HepG2 (cell line): ENCODE measurements around the gene GLDN. TPM values are rescaled to one million over a fixed set of nuclear protein-coding genes. Genes with fewer than 3 reads are reported as not detected.

Experiments used
- CENPT ChIP-seq: sonication (generic); formaldehyde crosslinking; IDR thresholded peaks from 2 replicates; pipeline ENCODE4 v1.8.0; 2022; ENCODE audit warnings: low read depth, mild to moderate bottlenecking, moderate library complexity, missing genetic modification reagents
- ESRRA ChIP-seq: sonication (generic); formaldehyde crosslinking; IDR thresholded peaks from 2 replicates; pipeline ENCODE4 v1.5.1; 2020; ENCODE audit warnings: mild to moderate bottlenecking, low read depth, missing genetic modification reagents
- GATA4 ChIP-seq: sonication (generic); IDR thresholded peaks from 2 replicates; pipeline ENCODE4 v1.6.1; 2016; ENCODE audit warnings: antibody characterized with exemption, low read depth, borderline replicate concordance
- KAT2B ChIP-seq: fragments of 150-350 bp; IDR thresholded peaks from 2 replicates; pipeline ENCODE4 v1.6.1; 2014; ENCODE audit warnings: low read depth, low read length, borderline replicate concordance
- MIER2 ChIP-seq: IDR thresholded peaks from 2 replicates; pipeline ENCODE4 v1.6.1; 2016; ENCODE audit warnings: missing biosample characterization, missing genetic modification reagents
- NKX3-1 ChIP-seq: sonication (generic); formaldehyde crosslinking; IDR thresholded peaks from 2 replicates; pipeline ENCODE4 v1.5.0; 2020; ENCODE audit warnings: missing genetic modification reagents
- SMARCC2 ChIP-seq: fragments of 450-650 bp; IDR thresholded peaks from 2 replicates; pipeline ENCODE4 v1.6.1; 2017; ENCODE audit warnings: antibody characterized with exemption, mild to moderate bottlenecking
- ZNF451 ChIP-seq: sonication (generic); formaldehyde crosslinking; IDR thresholded peaks from 2 replicates; pipeline ENCODE4 v1.5.0; 2020; ENCODE audit warnings: mild to moderate bottlenecking, missing genetic modification reagents
- ZNF468 ChIP-seq: sonication (generic); formaldehyde crosslinking; IDR thresholded peaks from 2 replicates; pipeline ENCODE4 v1.8.0; 2022; ENCODE audit warnings: mild to moderate bottlenecking, moderate library complexity, missing genetic modification reagents
- ZNF589 ChIP-seq: sonication (generic); formaldehyde crosslinking; conservative IDR thresholded peaks from 2 replicates; pipeline ENCODE4 v1.8.0; 2022; ENCODE audit warnings: mild to moderate bottlenecking, moderate library complexity, missing genetic modification reagents
- ZNF678 ChIP-seq: sonication (generic); formaldehyde crosslinking; IDR thresholded peaks from 2 replicates; pipeline ENCODE4 v1.4.0; 2020; ENCODE audit warnings: mild to moderate bottlenecking, missing genetic modification reagents
- ZNF766 ChIP-seq: sonication (generic); formaldehyde crosslinking; IDR thresholded peaks from 2 replicates; pipeline ENCODE4 v1.5.0; 2020; ENCODE audit warnings: missing genetic modification reagents, borderline replicate concordance
- ZNF781 ChIP-seq: sonication (generic); formaldehyde crosslinking; IDR thresholded peaks from 2 replicates; pipeline ENCODE4 v1.5.1; 2020; ENCODE audit warnings: borderline replicate concordance, mild to moderate bottlenecking, missing genetic modification reagents; ENCODE audit errors: not compliant biosample characterization
- polyA plus RNA-seq, 8 experiments: library from polyadenylated mRNA; depleted of rRNA in 3 of 8; stranded (reverse) in 7 of 8; unstranded in 1 of 8; fragments of >200 nt; fragmentation: Illumina TruSeq in 4 of 8; extraction: Trizol in 4 of 8; gene quantifications; 2 replicates each; pipeline versions ENCODE4 v1.2.1 to v1.2.3, GENCODE V29; 2011 to 2016; ENCODE audit warnings: low read depth in 4 of 8, missing spikeins in 1 of 8, mixed read lengths in 1 of 8; ENCODE audit not compliant: insufficient read depth in 1 of 8
- total RNA-seq, 5 experiments: library from RNA; depleted of rRNA; stranded (reverse); fragments of >200 nt; fragmentation: Illumina TruSeq; extraction: Trizol; gene quantifications; 2 replicates each; pipeline ENCODE4 v1.2.3, GENCODE V29; 2016; ENCODE audit warnings: low read depth in 1 of 5
- TF ChIP-seq, protein P1 (sequence below): sonication (generic); formaldehyde crosslinking; IDR thresholded peaks from 2 replicates; pipeline ENCODE4 v1.8.1; 2023; ENCODE audit warnings: mild to moderate bottlenecking, missing genetic modification reagents
- TF ChIP-seq, protein P2 (sequence below): sonication (generic); formaldehyde crosslinking; IDR thresholded peaks from 2 replicates; pipeline ENCODE4 v1.5.0; 2020; ENCODE audit warnings: missing genetic modification reagents
- TF ChIP-seq, protein P3 (sequence below): sonication (generic); formaldehyde crosslinking; IDR thresholded peaks from 2 replicates; pipeline ENCODE4 v1.8.0; 2022; ENCODE audit warnings: missing genetic modification reagents, mild to moderate bottlenecking, borderline replicate concordance
- TF ChIP-seq, protein P4 (sequence below): sonication (generic); formaldehyde crosslinking; IDR thresholded peaks from 2 replicates; pipeline ENCODE4 v1.4.0; 2020; ENCODE audit warnings: mild to moderate bottlenecking, missing genetic modification reagents
- TF ChIP-seq, protein P5 (sequence below): sonication (generic); formaldehyde crosslinking; conservative IDR thresholded peaks from 2 replicates; pipeline ENCODE4 v1.4.0; 2020; ENCODE audit warnings: missing genetic modification reagents
- TF ChIP-seq, protein P6 (sequence below): sonication (generic); formaldehyde crosslinking; IDR thresholded peaks from 2 replicates; pipeline ENCODE4 v1.5.1; 2020; ENCODE audit warnings: missing genetic modification reagents, mild to moderate bottlenecking, borderline replicate concordance

GLDN gene
- total and polyA plus RNA-seq, 2 of the 13 experiments (the other 11 are each of a cell fraction or from before 2014, with no cell fraction given) = 0.86 to 1.0 TPM

DNA sequence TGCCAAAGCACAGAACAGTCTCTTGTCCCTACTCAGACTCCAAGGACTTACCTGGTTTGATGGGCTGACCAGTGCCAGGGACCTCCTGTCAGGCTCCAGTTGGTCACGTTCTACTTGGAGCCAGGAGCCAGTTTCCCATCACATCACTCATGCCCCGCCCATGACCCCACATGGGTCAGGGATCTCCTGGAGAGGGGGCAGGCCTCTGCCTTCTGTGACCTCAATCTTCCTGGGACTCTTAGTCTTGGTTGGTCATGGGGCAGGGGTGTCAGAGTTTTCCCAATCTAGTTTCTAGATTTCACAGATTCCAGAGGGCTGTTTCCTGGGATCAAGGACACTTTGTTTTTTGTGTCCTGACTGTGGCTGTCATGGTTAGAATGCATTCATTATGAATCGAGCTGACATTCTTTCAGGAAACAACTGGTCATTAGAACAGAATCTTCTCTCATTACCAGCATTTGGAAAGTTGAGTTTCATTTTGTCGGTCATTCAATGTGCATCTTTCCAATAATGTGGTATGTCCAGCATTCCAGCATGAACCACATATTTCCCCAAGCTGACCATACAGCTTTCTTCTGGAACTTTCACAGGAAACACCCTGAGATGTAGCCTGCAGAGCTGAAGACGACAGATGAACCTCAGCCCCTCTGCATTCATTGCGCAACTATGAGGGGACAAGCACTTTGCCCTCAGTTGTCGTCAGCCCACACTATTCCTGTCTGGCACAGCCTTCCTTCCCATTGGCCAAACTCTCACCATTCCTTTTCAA, 22.9 kb upstream of the GLDN start (continued):
- no peak for TF ChIP-seq MIER2
- TF ChIP-seq SMARCC2 = no peak
- TF ChIP-seq, protein P1, sequence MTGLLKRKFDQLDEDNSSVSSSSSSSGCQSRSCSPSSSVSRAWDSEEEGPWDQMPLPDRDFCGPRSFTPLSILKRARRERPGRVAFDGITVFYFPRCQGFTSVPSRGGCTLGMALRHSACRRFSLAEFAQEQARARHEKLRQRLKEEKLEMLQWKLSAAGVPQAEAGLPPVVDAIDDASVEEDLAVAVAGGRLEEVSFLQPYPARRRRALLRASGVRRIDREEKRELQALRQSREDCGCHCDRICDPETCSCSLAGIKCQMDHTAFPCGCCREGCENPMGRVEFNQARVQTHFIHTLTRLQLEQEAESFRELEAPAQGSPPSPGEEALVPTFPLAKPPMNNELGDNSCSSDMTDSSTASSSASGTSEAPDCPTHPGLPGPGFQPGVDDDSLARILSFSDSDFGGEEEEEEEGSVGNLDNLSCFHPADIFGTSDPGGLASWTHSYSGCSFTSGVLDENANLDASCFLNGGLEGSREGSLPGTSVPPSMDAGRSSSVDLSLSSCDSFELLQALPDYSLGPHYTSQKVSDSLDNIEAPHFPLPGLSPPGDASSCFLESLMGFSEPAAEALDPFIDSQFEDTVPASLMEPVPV (CRISPR knock-in tag) = no peak
- TF ChIP-seq ZNF451 = no peak
- no peak for TF ChIP-seq ZNF781
- TF ChIP-seq, protein P2, sequence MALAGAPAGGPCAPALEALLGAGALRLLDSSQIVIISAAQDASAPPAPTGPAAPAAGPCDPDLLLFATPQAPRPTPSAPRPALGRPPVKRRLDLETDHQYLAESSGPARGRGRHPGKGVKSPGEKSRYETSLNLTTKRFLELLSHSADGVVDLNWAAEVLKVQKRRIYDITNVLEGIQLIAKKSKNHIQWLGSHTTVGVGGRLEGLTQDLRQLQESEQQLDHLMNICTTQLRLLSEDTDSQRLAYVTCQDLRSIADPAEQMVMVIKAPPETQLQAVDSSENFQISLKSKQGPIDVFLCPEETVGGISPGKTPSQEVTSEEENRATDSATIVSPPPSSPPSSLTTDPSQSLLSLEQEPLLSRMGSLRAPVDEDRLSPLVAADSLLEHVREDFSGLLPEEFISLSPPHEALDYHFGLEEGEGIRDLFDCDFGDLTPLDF (CRISPR knock-in tag) = 0 out of 2 replicates have a peak, but pooled peaks have one; percentile 26
- TF ChIP-seq ZNF678 (CRISPR knock-in tag) = no peak
- TF ChIP-seq, protein P3, sequence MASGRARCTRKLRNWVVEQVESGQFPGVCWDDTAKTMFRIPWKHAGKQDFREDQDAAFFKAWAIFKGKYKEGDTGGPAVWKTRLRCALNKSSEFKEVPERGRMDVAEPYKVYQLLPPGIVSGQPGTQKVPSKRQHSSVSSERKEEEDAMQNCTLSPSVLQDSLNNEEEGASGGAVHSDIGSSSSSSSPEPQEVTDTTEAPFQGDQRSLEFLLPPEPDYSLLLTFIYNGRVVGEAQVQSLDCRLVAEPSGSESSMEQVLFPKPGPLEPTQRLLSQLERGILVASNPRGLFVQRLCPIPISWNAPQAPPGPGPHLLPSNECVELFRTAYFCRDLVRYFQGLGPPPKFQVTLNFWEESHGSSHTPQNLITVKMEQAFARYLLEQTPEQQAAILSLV (CRISPR knock-in tag) = no peak
- no peak for TF ChIP-seq CENPT
- TF ChIP-seq, protein P4, sequence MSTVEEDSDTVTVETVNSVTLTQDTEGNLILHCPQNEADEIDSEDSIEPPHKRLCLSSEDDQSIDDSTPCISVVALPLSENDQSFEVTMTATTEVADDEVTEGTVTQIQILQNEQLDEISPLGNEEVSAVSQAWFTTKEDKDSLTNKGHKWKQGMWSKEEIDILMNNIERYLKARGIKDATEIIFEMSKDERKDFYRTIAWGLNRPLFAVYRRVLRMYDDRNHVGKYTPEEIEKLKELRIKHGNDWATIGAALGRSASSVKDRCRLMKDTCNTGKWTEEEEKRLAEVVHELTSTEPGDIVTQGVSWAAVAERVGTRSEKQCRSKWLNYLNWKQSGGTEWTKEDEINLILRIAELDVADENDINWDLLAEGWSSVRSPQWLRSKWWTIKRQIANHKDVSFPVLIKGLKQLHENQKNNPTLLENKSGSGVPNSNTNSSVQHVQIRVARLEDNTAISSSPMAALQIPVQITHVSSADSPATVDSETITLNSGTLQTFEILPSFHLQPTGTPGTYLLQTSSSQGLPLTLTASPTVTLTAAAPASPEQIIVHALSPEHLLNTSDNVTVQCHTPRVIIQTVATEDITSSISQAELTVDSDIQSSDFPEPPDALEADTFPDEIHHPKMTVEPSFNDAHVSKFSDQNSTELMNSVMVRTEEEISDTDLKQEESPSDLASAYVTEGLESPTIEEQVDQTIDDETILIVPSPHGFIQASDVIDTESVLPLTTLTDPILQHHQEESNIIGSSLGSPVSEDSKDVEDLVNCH = no peak
- no peak for TF ChIP-seq GATA4
- TF ChIP-seq ESRRA (CRISPR knock-in tag) = peak; percentile 21; the same call in 1 of the 2 replicates
- no peak for TF ChIP-seq ZNF766 (CRISPR knock-in tag)
- TF ChIP-seq, protein P5, sequence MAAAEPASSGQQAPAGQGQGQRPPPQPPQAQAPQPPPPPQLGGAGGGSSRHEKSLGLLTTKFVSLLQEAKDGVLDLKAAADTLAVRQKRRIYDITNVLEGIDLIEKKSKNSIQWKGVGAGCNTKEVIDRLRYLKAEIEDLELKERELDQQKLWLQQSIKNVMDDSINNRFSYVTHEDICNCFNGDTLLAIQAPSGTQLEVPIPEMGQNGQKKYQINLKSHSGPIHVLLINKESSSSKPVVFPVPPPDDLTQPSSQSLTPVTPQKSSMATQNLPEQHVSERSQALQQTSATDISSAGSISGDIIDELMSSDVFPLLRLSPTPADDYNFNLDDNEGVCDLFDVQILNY = no peak
- TF ChIP-seq, protein P6, sequence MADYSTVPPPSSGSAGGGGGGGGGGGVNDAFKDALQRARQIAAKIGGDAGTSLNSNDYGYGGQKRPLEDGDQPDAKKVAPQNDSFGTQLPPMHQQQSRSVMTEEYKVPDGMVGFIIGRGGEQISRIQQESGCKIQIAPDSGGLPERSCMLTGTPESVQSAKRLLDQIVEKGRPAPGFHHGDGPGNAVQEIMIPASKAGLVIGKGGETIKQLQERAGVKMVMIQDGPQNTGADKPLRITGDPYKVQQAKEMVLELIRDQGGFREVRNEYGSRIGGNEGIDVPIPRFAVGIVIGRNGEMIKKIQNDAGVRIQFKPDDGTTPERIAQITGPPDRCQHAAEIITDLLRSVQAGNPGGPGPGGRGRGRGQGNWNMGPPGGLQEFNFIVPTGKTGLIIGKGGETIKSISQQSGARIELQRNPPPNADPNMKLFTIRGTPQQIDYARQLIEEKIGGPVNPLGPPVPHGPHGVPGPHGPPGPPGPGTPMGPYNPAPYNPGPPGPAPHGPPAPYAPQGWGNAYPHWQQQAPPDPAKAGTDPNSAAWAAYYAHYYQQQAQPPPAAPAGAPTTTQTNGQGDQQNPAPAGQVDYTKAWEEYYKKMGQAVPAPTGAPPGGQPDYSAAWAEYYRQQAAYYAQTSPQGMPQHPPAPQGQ (CRISPR knock-in tag) = no peak
- TF ChIP-seq NKX3-1 (CRISPR knock-in tag) = 0 out of 2 replicates have a peak, but pooled peaks have one; percentile 24
- no peak for TF ChIP-seq ZNF589 (CRISPR knock-in tag)
- no peak for TF ChIP-seq ZNF468
- TF ChIP-seq KAT2B = no peak
